Measurements from ENCODE around the gene UBE2H. TPM values are rescaled to one million over a fixed set of nuclear protein-coding genes. Genes with fewer than 3 reads are reported as not detected.

Gene UBE2H
- total RNA-seq, 1 experiment from 2014 or later = 75.1 TPM

DNA sequence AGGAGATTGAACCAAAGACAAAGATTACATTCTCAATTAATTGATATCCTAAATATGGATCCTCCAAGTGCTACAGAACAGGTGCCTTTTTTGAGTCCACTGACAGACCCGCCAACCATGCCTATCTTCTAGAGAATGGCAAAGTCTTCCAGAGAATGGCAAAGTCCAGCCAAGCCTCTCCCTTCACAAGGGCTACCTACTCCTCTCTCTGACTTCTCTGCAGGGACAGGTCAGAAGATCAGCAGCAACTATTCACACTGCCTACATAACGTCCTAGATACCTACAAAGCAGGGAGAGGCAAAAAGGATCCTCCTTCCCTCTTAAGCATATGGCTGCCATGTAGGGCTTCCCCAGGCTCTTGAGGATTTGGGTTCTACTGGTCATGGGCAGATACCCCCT, 12.4 kb downstream of the UBE2H start:
- H3K27ac Mint-ChIP-seq = no peak overlapping the region
- H3K9me3 ChIP-seq (ENCODE audit: control insufficient read depth, low read depth, low read length) = no peaks in the 10 kb centered on the region

More for the DNA sequence above, 12.4 kb downstream of the UBE2H start:
- no peak overlapping the region for H4K5ac ChIP-seq (ENCODE audit: insufficient read length, low read depth, low read length)
- H2AFZ ChIP-seq (ENCODE audit: low read length) = no peak overlapping the region
- H3K79me1 ChIP-seq (ENCODE audit: insufficient read depth, low read depth, low read length, poor library complexity, severe bottlenecking) = peaks cover 20% of the 10 kb centered on the region
- no peak overlapping the region for H4K91ac ChIP-seq (ENCODE audit: insufficient read length, low read depth, low read length)
- H3T11ph ChIP-seq (ENCODE audit: low read length) = no peak overlapping the region
- no peak overlapping the region for H3K18ac ChIP-seq (ENCODE audit: insufficient read length, low read depth, low read length)
- H2BK15ac ChIP-seq (ENCODE audit: low read depth, low read length) = no peak overlapping the region
- H3K27ac ChIP-seq (ENCODE audit: insufficient read length, low read depth, low read length) = no peak overlapping the region
- no peak overlapping the region for H2BK12ac ChIP-seq (ENCODE audit: insufficient read length, low read depth, low read length)
- Mint-ChIP-seq H3K27me3 (ENCODE audit: low read depth) (no peaks in the 10 kb centered on the region), H3K4me1 (peaks cover 6 to 10% of the 10 kb centered on the region in 2 experiments), H3K36me3 (ENCODE audit: insufficient read depth in 1 of 3, low read depth in 3 of 3) (peaks cover 18 to 39% (median 36%) of the 10 kb centered on the region in 3 experiments; a peak in 6 of 7 replicates), H3K4me3 (no peak overlapping the region), H3K9me3 (no peaks in the 10 kb centered on the region)
- H3K4me2 ChIP-seq (ENCODE audit: insufficient read depth, insufficient read length, low read length) = no peak overlapping the region
- H3K4ac ChIP-seq (ENCODE audit: low read depth, low read length) = no peak overlapping the region
- peaks cover 16% of the 10 kb centered on the region for H3K79me2 ChIP-seq (ENCODE audit: insufficient read depth, low read length)
- H3K14ac ChIP-seq (ENCODE audit: insufficient read depth, low read length) = no peak overlapping the region
- H3K9ac ChIP-seq (ENCODE audit: extremely low read depth, insufficient read length, low read length) = no peak overlapping the region
- H2BK120ac ChIP-seq (ENCODE audit: low read depth, low read length, poor library complexity, severe bottlenecking) = no peak overlapping the region
- no peak overlapping the region for H4K8ac ChIP-seq (replicated peaks; ENCODE audit: insufficient read length, low read depth, low read length)
- H3K27me3 ChIP-seq (ENCODE audit: insufficient read depth, low read length) = no peaks in the 10 kb centered on the region
- TF ChIP-seq CTCF (conservative IDR thresholded peaks at IDR 0.05) = no peak
- WGBS (ENCODE audit: extremely low coverage, insufficient read length, low lambda C conversion rate) = no CpG with 5 or more reads among the region's 2 CpGs
- H2BK5ac ChIP-seq (ENCODE audit: insufficient read length, low read length) = no peak overlapping the region
- no peak for DNase-seq
- H2AK5ac ChIP-seq (ENCODE audit: insufficient read length, low read length) = no peak overlapping the region
- no peak overlapping the region for H3K56ac ChIP-seq (ENCODE audit: insufficient read length, low read depth, low read length)
- no peaks in the 10 kb centered on the region for H3K4me1 ChIP-seq (ENCODE audit: insufficient read depth, low read length)
- H3K23ac ChIP-seq (ENCODE audit: insufficient read length, low read depth, low read length) = no peak overlapping the region
- H2BK20ac ChIP-seq (ENCODE audit: low read depth, low read length, poor library complexity, severe bottlenecking) = no peak overlapping the region
- H4K20me1 ChIP-seq (ENCODE audit: control insufficient read depth, insufficient read depth, insufficient read length) = no peaks in the 10 kb centered on the region
- H3K23me2 ChIP-seq (ENCODE audit: insufficient read length, low read depth, low read length, poor library complexity, severe bottlenecking) = no peaks in the 10 kb centered on the region
